Stimulated activated CD4-positive, alpha-beta T cell treated with anti-CD3 and anti-CD28 coated beads, Interleukin-15, amount 100 ng/mL, for 48 hours (primary cell): ENCODE results near the gene PRMT5.
A peak's percentile ranks its signal among the peaks of the same experiment; 100 is the strongest.

Experiments used
- DNase-seq, 2 donors: peaks; one replicate each; pipeline ENCODE4 v3.0.0-alpha.2; 2020; ENCODE audit warnings: low read depth in 2 of 2

The PRMT5 gene

DNA sequence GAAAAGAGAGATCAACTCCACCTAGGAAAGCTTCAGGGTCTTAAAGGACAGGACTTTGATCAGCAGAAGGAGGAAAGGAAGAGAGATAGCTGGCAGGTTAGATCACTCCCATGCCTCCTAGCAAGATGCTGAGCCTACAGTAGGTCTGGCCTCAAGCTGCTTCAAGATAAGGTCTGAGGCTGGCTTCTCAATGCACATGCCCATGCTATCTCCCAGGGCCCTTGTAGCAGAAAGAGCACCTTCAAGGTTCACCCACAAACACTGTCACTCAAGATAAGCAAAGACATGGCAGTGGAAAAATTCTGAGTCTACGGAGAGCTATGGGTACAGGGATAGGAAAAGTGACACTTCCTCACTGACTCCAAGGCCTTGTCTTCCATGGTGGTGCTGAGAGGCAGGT, 31.8 kb downstream of the PRMT5 start:
- no peak for DNase-seq

DNA sequence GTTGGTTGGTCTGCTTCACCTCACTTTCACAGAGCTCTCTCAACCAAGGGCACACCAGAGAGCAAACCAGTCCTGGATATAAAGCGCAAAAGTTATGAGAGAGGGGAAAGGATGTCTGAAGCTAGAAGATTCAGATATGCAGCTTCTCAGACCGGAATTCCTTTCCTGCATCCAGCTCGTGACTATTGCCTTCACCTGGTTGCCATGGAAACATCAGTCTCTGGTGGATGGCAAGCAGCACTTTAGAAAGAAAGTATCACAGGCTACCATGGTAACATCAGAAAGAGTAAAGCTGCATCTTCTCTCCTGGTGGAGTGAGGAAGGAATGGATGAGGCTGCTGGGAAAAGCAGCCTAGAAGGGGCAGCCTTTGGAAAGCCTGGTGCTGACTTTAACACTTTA, 32.4 kb downstream of the PRMT5 start:
- no peak for DNase-seq

DNA sequence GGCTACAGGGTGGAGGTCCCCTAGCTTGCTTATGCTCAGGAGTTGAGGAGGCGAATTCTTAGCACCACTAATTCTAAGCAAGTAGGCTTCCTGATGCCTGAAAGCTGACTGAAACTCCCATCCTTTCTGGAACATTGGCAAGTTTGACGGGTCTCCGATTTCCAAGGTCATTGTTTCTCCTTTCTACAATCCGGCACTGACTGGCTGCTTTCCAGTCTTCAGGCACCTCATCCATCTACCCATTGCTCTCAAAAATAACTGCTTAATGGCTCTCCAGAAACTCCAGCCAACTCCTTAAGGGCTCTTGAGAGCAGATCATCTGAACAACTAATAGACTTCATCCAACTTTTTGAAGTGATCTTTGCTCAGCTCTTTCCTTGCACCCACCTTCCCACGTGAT, 32.8 kb downstream of the PRMT5 start:
- no peak for DNase-seq

DNA sequence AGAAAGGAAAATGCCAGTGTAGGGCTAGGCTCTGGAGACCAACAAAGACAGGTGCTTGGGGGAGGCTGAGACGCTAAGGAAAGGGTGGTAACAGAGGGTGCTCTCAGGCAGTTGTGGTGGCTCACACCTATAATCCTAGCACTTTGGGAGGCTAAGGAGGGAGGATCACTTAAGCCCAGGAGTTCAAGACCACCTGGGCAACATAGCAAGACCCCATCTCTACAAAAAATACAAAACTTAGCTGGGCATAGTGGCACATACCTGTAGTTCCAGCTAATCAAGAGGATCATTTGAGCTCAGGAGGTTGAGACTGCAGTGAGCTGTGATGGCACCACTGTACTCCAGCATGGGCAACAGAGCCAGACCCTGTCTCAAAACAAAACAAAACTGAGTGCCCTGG, 33.8 kb downstream of the PRMT5 start:
- no peak for DNase-seq

DNA sequence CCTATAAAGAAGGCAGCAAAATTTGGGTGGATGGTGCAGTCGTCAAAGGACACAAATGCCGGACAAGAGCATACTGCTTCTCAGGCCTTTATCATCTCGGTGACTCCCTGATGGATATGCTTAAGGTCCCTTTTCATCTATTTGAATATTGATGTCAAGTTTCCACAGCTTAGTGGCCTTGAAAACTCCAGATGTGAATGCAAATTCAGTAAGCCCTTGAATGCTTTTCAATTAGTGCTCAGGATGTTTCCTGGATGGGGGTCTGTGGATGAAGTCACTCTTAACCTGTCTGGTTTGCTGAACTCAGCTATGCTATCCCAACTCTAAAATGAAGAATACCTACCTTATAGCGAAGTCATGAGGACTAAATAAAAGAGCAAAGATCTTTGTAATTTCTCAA, 35.5 kb downstream of the PRMT5 start:
- DNase-seq, result no peak

DNA sequence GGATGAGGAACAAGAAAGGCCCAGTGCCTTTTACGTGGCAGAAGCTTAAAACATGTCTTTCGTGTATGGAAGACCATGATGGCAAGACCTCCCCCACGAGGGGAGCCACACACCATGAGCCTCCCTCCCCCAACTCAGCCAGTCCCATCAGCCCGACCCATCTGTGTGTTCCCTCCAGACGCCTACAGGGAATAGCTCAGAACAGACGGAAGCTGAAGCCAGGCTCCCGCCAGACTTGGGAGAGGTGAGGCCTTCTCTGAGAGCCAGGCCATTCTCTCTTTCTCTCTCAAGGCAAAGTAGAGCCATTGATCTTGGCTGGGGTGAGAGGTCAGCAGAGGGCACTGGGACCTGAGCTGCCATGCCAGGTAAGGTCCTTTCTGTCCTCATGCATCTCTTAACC, 36.7 kb downstream of the PRMT5 start:
- no peak for DNase-seq

DNA sequence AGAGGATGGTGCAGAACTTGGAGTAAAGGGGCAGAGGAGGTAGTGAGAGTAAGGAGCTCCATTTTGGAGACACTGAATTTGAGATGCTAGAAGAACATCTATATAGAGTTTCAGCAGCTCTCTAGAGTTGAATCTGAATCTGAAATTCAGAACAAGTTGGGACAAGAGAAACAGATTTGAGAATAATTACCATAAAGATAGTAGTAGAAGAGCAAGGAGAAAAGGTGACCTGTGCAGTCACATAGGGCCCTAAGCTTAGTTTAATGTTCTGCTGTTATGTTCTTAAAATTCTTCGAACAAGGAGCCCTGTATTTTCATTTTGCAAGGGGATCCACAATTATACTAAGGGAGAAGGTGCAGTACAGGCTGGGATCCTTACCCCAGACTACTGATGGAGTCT, 38.8 kb downstream of the PRMT5 start:
- DNase-seq, result no peak

DNA sequence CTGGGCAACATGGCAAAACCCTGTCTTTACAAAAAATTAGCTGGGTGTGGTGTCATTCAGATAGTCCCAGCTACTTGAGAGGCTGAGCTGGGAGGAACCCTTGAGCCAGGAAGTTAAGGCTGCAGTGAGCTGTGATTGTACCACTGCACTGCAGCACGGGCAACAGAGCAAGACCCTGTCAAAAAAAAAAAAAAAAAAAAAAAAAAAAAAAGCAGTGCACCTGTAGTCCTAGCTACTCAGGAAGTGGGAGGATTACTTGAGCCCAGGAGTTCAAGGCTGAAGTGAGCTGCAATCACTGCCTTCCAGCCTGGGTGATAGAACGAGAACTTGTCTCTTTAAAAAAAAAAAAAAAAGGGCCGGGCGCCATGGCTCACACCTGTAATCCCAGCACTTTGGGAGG, 40.5 kb downstream of the PRMT5 start:
- no peak for DNase-seq

DNA sequence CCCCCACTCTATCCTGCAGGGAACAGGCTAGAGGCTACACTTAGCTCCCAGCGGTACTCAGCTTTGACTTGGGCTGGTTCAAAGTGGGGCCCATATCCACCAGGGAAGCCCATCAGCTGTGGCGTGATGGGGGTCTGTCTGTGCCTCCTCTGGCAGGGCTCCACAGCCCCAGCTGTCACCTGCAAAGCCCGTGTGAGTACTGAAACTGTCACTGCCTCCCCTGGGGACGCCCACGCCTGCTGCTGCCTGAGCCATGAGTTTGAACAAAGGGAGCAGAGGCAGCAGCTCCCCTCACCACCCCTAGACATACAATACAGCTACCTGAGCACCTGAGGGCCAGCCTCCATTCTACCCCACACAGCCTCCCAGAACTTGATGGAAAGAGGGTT, 41.2 kb downstream of the PRMT5 start:
- peak in 1 of 2 donors; percentile 40 for DNase-seq

DNA sequence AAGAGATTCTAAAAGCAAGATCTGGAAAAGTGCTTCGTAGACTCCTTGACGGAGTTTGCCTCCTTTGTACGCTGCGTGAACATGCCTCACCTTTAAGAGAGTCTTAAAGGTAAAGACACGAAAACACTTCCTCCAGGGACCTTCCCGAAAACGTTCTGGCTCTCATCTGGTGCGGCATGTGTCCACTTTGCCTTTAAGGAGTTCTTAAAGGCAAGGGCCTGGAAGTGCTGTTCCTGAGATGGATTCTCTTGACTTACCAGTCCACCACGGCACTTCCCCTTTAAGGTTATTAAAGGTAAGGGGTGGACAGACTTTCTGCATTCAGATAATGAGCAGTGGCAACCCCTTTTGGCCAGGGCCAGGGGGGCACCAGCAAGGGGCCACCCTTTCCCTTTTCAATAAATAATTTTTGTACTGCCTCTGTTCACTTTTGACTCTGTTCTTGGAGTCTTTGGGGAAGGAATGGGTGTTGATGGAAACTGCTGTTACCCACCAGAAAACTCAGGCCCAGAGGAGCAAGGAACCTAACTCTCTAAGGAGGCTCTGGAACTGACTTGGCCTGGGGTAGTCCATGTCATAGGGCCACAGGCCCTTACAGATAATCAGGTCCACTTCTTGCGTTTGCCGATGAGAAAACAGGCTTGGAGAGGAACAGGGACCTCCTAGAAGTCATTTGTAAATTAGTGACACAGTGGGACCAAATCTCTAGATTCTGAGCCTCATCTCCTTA, 41.8 kb downstream of the PRMT5 start:
- no peak for DNase-seq

DNA sequence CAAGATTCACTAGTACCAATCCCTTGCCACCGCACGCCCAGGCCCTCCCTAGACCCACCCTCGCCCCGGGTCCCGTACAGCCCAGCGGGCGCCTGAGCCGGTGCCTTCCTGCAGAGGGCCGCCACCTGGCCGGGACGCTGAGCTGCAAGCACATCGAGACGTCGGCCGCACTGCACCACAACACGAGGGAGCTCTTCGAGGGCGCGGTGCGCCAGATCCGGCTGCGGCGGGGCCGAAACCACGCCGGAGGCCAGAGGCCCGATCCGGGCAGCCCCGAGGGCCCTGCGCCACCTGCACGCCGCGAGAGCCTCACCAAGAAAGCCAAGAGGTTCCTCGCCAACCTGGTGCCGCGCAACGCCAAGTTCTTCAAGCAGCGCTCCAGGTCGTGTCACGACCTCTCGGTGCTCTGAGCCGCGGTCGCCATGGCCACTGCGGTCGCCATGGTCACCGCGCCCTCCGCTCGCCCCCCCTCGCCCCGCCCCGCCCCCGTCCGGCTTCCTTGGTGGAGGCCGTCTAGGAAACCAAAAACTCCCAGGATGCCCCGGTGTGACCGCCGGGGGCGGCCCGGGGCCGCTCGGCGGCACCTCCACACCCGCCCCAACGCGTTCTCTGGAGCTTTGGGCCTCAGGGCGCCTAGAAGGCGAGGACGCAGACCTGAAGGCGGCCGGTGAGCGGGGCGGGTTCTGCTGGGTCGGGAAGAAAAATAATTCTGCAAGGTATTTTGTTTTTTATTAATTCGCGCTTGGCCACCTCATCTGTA, 42.5 kb downstream of the PRMT5 start:
- DNase-seq, result peak; percentile 50 to 66

DNA sequence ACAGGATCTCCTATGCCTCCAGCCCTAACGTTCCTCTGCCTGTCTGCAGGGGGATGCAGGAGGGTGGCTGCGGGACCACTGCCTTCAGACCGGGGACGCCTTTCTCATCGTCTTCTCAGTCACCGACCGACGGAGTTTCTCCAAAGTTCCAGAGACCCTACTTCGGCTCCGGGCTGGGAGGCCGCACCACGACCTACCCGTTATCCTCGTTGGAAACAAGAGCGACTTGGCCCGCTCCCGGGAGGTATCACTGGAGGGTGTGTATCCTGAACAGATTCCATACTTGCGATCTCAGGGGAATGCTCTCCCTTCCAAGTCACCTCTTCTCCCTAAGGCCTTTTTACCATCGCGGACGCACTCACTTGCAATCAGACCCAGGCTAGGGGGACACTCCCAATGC, 43.2 kb downstream of the PRMT5 start:
- no peak for DNase-seq

DNA sequence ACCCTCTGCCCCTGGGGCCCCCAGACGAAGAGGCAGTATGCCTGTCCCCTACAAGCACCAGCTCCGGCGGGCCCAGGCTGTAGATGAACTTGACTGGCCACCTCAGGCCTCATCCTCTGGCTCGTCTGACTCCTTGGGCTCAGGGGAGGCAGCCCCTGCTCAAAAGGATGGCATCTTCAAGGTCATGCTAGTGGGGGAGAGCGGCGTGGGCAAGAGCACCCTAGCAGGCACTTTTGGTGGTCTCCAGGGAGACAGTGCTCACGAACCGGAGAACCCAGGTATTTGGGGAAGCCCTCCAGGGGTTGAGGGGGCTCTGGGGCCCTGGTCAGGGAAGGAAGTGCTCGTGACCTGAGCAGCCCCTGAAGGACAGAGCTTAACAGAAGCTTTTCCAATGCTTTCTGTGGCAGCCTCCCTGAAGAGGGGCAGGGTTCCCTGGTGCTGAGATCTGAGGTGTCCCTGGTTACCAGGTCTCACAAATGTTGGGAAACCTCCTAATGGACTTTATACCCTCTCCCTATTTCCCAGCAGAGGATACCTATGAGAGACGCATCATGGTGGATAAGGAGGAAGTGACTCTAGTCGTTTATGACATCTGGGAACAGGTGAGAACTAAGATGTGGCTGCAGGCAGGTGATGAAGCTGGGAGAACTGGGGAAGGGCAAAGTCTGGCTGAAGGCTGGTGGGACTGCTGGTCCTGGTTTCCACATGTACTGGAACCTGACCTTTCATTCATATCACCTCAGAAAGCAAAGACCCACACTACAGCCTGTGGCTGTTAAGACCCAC, 44.2 kb downstream of the PRMT5 start:
- no peak for DNase-seq

DNA sequence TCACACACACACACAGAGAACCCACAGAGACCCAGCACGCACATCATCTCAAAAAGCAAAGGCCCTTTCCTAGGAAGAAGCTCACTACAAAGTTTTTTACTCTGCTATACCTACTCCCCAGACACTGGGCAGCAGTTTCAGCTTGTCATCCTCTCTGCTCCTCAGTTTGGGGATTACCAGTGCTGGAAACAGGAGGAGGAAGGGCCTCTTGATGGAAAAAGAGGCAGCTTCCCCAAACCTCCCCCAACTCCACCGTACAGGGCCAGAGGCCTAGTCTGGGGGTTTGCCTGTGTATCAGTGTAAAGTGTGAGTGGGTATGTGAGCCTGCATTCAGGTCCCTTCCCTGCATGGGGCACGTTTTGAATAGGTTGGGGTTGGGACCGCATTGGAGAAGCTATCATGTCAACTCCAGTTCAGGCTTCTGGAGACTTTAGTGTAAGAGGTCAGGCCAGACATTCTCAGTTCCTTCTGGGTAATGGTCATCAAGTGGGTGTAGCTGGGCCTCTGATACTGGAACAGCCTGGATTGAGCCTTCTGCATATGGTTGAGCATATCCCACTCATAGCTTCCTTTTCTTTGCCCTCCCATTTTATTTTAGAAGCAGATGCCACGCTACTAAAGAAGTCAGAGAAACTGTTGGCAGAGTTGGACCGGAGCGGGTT, 45.0 kb downstream of the PRMT5 start:
- DNase-seq, result no peak

DNA sequence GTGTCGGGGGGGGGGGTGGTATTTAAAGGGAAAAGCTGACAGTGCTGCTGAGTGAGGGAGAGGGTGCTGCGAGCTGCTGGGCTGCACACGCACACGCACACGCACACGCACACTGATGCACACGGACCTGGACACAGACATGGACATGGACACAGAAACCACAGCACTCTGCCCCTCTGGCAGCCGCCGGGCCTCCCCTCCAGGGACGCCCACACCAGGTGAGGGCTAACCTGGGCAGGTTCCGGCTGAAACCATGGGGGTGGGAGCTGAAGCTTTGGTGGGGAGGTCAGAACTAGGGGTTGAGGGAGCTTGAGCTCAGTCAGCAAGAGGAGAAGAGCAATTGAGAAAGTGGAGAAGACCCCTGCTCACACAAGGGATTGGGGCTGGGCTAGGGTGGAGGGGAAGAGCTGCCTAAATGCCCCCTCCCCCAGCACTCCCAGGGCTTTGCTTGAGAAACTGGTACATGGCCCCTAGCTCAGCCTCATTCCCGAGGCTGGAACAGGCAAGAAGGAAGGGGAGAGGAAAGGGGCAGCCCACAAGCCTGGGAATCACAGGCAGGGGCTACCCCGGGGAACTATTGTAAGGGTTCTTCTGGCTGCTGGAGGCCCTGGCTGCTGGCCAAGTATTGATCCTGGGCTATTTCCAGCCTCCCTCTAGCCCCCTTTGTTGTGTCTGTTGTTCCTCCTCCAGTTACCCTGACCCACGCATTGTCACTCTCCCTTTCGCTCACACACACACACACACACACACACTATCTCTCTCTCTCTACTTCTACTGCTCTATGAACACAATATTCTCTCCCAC, 45.8 kb downstream of the PRMT5 start, which contains the start of gene REM2:
Gene REM2 (plus strand): TSS at position 50 of the 804 bp plus-strand sequence. CDS start 66 bp downstream, at position 116.
- no peak for DNase-seq

DNA sequence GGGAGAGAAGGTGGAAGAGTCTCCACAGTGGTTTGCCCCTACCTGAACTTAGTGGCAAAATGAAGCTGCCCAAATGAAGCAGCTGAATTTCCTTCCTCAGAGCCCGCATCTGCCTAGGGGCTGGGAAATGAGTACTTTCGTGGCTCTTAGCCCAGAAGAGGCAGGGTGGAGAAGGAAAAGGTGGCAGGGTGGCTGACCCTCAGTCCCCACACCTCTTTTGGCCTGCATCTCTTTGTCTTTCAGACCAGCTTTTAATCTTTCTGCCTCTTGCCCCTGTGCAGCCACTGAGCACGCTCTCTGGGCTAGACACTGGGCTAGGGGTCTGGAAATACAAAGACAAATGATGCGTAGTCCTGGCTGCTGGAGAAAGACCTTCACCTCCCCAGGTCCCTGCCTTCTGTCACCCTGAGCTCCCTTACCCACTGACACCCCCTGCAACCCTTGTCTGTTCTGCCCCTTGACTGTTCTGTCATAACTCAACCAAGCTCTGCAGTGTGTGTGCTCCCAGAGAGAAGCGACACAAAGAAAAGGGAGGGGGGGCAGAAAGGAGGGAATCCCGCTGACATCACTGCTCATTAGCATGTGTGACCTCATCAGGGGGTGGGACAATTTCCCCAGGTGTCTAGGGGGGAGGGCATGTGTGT, 46.5 kb downstream of the PRMT5 start:
- DNase-seq, result no peak

DNA sequence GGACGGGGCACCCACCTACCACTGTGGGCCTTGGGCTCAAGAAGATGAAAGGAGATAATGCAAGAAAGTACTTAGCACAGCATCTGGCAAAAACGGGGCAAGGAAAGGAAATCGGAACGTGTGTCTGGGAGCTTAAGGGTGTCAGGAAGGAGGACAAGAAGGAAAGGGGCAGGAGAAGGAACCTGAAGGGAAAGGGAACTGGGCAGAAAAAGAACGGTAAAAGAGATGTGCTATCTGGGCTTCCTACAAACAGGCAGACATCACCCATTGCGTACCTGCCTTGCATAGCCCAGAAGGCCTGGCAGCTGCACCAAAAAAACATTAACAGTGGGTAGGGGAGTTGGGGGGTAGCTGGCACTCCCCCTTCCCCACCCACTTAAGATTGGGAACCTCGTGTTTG, 47.1 kb downstream of the PRMT5 start:
- DNase-seq, result no peak

DNA sequence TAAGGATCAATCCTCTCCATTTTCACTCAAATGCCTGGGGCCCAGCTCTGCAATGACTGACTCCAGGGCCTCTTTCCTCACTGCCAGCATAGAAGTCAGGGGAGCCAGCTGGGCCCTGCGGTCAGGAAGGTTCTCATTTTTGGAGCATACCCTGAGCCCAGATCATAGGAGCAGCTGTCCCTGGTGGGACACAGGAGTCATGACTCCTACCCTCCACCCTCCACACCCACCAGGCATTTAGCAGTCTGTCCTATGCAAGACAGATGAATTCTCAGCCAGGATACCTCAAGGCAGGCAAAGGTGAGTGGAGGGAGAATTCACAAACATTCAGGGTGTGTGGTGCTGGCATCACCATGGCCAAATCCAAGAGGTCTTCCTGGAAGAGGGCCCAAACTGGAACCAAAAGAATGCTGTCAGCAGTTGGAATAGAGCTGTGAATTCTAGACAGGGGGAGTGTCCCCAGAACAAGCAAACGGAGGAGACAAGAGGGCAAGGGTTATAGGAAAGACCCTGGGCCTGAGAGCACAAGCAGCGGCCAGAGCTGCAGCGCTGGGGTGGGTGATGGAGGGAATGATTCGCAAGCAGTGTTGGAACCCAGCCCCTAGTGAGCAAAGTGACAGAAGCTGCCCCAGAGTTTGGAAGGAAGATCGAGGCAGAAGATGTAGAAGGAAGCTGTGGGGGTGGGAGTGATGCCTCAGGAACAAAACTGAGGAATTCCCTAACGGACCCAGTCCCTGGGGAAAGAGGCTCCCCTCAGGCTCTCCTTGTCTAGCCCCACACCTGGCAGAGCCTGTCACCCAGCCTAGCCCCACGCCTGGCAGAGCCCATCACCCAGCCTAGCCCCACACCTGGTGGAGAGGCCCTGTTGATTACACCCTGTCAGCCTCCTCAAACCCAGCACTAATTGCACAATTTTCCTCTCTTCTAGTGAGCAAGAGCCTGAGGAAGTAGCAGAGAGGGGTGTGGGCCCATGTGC, 50.6 kb downstream of the PRMT5 start:
- no peak for DNase-seq

DNA sequence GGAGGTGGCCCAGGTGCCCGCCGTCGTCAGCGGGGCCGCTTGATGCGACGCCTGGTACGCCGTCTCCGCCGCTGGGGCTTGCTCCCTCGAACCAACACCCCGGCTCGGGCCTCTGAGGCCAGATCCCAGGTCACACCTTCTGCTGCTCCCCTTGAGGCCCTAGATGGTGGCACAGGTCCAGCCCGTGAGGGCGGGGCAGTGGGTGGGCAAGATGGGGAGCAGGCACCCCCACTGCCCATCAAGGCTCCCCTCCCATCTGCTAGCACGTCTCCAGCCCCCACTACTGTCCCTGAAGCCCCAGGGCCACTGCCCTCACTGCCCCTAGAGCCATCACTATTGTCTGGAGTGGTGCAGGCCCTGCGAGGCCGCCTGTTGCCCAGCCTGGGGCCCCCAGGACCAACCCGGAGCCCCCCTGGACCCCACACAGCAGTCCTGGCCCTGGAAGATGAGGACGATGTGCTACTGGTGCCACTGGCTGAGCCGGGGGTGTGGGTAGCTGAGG, 52.1 kb downstream of the PRMT5 start:
- no peak for DNase-seq
